ENCODE measurements around the gene ITM2B.
A peak's percentile ranks its signal among the peaks of the same experiment; 100 is the strongest.

Gene ITM2B

DNA sequence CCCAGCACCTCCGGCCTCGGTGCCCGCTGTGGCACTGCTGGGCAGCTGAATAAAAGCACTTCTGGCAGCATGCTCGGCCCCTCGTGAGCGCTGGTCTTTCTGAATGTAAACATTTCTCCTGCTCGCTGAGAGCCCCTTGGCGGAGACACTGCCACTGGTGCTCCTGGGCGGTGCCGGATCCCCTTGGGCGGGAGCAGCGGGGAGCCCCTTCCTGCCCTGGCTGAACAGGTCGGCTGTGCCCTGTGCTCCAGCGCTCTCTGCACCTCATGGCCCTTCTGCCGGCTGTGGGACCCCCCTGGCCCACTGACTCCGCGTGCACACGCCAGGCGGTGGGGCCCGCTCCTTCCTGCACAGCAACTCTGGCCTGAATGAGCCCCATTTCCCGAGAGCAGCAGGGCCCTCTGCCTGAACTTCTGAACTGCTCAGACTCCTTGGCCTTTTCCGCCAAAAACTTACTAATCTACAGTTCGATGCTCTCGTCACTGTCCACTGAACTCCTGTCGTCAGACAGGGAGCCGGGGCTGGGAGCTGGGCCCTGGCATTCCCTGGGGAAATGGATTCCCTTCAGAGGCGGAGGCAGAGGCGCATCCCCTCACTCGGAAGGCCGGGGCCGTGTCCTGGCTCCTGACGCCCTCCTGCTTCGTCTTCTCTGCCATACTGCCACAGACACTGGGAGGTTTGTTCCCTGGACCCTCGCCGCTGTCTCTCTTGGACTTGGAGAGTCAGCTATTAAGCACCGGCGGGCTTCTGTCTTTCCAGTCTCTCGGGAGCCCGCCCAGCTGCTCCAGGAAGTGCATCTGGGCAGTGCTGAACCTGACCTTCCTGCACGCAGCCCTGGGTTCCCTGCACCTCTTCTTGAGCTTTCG lies 84.7 kb downstream of the ITM2B start:
- H3K27ac Mint-ChIP-seq = peak overlapping the region; percentile 17
- CTCF ChIA-PET = interaction anchor here (1.5 kb wide), 1 partner anchor 17 kb away, joined by 3 read pairs; no protein-coding TSS in a partner anchor
- peaks cover 12% of the 10 kb centered on the region for H3K9me3 Mint-ChIP-seq
- peaks cover 16% of the 10 kb centered on the region for H3K27me3 Mint-ChIP-seq
- H3K4me1 Mint-ChIP-seq = peaks cover 43% of the 10 kb centered on the region
- no peak overlapping the region for H3K4me3 Mint-ChIP-seq
- H3K36me3 Mint-ChIP-seq = peaks cover 76% of the 10 kb centered on the region
- no peak for DNase-seq

DNA sequence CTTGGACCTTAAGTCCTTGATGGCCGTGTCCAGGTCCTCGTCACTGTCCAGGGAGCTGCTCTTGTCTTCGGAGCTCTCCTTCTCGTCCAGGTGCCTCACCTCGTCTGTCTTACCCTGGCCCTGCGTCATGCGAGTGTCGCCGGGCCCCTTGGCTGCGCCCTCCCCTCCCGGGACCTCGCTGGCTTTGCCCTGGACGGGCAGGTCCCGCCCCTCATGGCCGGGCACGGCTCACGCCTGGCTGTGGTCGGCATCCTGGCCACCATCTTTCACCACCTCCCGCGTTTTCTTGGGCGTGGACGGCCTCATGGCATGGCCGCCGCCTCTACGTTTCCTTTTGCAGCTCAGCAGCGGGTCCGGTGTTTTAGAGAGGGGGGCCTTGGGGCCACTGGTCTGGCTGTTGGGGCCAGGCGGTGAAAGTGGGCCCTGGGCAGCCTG lies 85.4 kb downstream of the ITM2B start:
- no peak for DNase-seq
- CTCF ChIA-PET = interaction anchor here (0.9 to 1.5 kb wide), 2 partner anchors 17 to 191 kb away, joined by 3 read pairs; no protein-coding TSS in a partner anchor
- Mint-ChIP-seq H3K4me3 (peak overlapping the region; percentile 75), H3K9me3 (peaks cover 15% of the 10 kb centered on the region), H3K27me3 (peaks cover 16% of the 10 kb centered on the region), H3K36me3 (peaks cover 73% of the 10 kb centered on the region), H3K4me1 (peaks cover 40% of the 10 kb centered on the region), H3K27ac (no peak overlapping the region)

DNA sequence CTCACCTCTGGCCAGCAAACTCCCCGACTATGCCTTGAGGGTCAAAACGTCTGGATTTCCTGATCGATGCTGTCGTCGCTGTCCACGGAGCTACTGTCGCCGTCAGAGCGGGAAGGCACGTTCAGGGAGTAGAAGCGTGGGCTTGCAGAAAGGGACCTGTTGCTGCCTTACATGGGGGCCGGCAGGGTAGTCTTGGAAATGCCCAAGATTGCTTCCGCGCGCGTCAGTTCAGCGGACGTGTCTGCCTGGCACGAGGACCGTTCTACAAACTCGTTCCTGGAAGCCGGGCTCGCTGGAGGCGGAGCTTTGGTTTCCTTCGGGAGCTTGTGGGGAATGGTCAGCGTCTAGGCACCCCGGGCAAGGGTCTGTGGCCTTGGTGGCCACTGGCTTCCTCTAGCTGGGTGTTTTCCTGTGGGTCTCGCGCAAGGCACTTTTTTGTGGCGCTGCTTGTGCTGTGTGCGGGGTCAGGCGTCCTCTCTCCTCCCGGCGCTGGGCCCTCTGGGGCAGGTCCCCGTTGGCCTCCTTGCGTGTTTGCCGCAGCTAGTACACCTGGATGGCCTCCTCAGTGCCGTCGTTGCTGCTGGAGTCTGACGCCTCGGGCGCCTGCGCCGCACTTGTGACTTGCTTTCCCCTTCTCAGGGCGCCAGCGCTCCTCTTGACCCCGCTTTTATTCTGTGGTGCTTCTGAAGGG lies 86.0 kb downstream of the ITM2B start:
- H3K4me1 Mint-ChIP-seq = peaks cover 39% of the 10 kb centered on the region
- peaks cover 71% of the 10 kb centered on the region for H3K36me3 Mint-ChIP-seq
- H3K4me3 Mint-ChIP-seq = peak overlapping the region; percentile 75
- peak; percentile 44 for DNase-seq
- peaks cover 16% of the 10 kb centered on the region for H3K27me3 Mint-ChIP-seq
- peaks cover 15% of the 10 kb centered on the region for H3K9me3 Mint-ChIP-seq
- peak overlapping the region; percentile 84 for H3K27ac Mint-ChIP-seq
- CTCF ChIA-PET = interaction anchor here (0.9 to 1.5 kb wide), 2 partner anchors 16 to 191 kb away, joined by 3 read pairs; no protein-coding TSS in a partner anchor
